IPS DF 6.9 (cell line): ENCODE data around the gene VAT1.
"Not testable (repeated sequence)": the region's sequence is repeated elsewhere in the genome, so short reads cannot be mapped to it uniquely, and the experiment has no call there.

Source experiments
- DNase-seq: peaks from one replicate; pipeline ENCODE4 v3.0.0-alpha.2; 2013; ENCODE audit warnings: low read depth, low spot score
- H3K27ac ChIP-seq: one replicate; pipeline ENCODE4 v1.5.1; 2013; ENCODE audit warnings: low read length, control low read depth
- H3K27me3 ChIP-seq: 2 replicates; pipeline ENCODE4 v1.6.1; 2013; ENCODE audit warnings: mild to moderate bottlenecking, low read length; ENCODE audit not compliant: control insufficient read depth, insufficient read depth
- H3K36me3 ChIP-seq: 2 replicates; pipeline ENCODE4 v1.6.1; 2013; ENCODE audit warnings: low read length; ENCODE audit not compliant: control insufficient read depth, insufficient read depth
- H3K4me1 ChIP-seq: 2 replicates; pipeline ENCODE4 v1.6.1; 2013; ENCODE audit warnings: low read length; ENCODE audit not compliant: control insufficient read depth, insufficient read depth
- H3K4me3 ChIP-seq: 2 replicates; pipeline ENCODE4 v1.5.1; 2013; ENCODE audit warnings: mild to moderate bottlenecking, low read length
- H3K9me3 ChIP-seq: 2 replicates; pipeline ENCODE4 v1.6.1; 2013; ENCODE audit warnings: low read length, inconsistent platforms; ENCODE audit not compliant: control insufficient read depth, insufficient read depth
- WGBS: extraction: QIAGEN DNeasy Blood & Tissue Kit; methylation state at CpG from one replicate; pipeline ENCODE4 v1.1.7; 2013; ENCODE audit warnings: mixed read lengths, missing lambda C conversion rate; ENCODE audit not compliant: insufficient read length, insufficient coverage; 5-methylcytosine and 5-hydroxymethylcytosine counted together

The VAT1 gene

GRCh38 chr17:43021741-43022512 is at the start of gene VAT1:
VAT1 (minus strand) TSS chr17:43022385; CDS start chr17:43022322, 63 bp downstream.
- H3K27me3 ChIP-seq, result no peaks in the 10 kb centered on the region
- no peak for DNase-seq
- H3K4me1 ChIP-seq, result peaks cover 3% of the 10 kb centered on the region
- no peaks in the 10 kb centered on the region for H3K9me3 ChIP-seq
- peaks cover 11% of the 10 kb centered on the region for H3K36me3 ChIP-seq
- WGBS, result no CpG with 5 or more reads among the region's 80 CpGs
- H3K4me3 ChIP-seq, result peak within 1 kb of the TSS; percentile 60
- H3K27ac ChIP-seq, result no peak within 1 kb of the TSS

DNA sequence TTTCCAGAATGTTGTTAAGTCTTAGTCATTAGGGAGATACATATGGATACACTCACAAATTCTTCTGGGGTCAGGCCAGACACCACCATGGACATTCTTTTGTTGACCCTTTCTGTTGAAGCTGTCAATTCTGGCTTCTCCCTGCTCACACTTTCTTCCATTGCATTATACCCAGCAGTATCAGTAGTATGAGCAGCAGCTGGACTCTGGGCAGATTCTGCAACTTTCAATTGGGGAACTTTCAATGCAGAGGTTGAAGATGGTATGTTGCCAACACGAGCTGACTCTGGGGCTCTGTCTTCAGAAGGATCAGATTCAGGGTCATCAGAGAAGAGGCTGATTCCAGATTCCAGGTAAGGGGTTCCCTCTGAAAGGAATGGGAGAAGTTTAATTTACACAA is 48.7 kb upstream of the VAT1 start:
- peaks cover 2% of the 10 kb centered on the region; the same call in 1 of the 2 replicates for H3K36me3 ChIP-seq
- no peak for DNase-seq
- WGBS, result no CpG with 5 or more reads among the region's 1 CpG
- no peaks in the 10 kb centered on the region for H3K9me3 ChIP-seq
- no peaks in the 10 kb centered on the region for H3K4me1 ChIP-seq
- H3K27me3 ChIP-seq, result no peaks in the 10 kb centered on the region
- no peak overlapping the region for H3K27ac ChIP-seq
- no peak overlapping the region for H3K4me3 ChIP-seq

DNA sequence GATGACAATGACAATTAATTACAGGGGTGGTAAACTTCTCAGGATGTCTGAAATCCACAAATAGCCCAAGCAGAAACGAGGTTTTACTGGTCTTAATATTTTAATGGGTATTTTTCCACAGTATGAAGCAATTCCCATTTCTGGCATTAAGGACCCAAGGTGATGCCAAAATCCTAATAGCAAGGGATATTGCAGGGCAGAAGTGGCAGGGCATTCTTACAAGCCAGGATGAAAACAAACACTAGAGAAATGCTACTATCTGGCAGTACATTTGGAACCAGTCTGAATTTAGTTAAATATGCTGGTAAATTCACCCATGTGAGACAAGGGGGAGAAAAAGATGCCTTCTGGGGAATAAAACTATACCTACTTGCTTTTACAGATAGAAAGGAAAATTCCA is 48.1 kb upstream of the VAT1 start:
- H3K4me1 ChIP-seq, result no peaks in the 10 kb centered on the region
- no peak overlapping the region for H3K27ac ChIP-seq
- no CpG with 5 or more reads among the region's 1 CpG for WGBS
- no peak for DNase-seq
- H3K9me3 ChIP-seq, result no peaks in the 10 kb centered on the region
- peaks cover 2% of the 10 kb centered on the region; the same call in 1 of the 2 replicates for H3K36me3 ChIP-seq
- H3K4me3 ChIP-seq, result no peak overlapping the region
- no peaks in the 10 kb centered on the region for H3K27me3 ChIP-seq

GRCh38 chr17:43069368-43069898 is 47.2 kb upstream of the VAT1 start:
- no CpG with 5 or more reads among the region's 3 CpGs for WGBS
- H3K27ac ChIP-seq, result no peak overlapping the region

DNA sequence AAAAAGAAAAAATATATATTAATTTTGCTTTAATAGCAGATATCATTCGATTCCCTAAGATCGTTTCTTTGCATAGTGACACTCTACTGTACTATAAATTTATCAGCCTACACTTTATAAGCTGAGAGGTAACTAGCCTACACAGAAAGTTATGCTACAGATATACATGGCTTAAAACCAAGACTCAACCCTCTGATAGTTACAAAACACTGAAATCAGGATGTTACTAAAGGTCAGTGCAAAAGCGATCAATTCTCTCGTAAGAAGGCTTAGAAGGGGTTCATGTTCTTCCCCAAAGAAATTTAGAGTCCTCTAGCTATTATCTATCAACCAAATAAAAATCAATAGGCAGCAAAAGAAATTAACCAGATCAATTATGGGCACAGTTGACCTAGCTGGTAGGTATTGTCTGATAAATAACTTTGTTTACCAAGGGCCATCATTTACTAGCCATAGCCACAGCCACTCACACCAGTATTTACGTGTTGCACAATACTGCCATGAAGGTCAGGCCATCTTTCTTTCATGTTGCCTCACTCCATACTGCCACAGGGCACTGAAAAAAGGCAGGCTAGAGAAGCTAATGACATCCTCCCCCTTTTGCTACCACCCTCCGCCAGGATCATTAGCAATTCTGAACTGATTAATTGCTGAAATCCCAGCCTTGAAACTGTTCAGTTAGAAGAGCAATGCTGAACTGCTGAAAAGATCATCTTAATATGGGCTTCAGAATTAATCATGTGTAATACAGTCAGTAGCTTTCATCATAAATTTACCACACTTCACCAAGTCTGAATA is 46.6 kb upstream of the VAT1 start:
- peaks cover 2% of the 10 kb centered on the region; the same call in 1 of the 2 replicates for H3K36me3 ChIP-seq
- WGBS, result no CpG with 5 or more reads among the region's 6 CpGs
- no peak for DNase-seq
- no peaks in the 10 kb centered on the region for H3K9me3 ChIP-seq
- no peak overlapping the region for H3K27ac ChIP-seq
- no peaks in the 10 kb centered on the region for H3K27me3 ChIP-seq
- H3K4me1 ChIP-seq, result no peaks in the 10 kb centered on the region
- H3K4me3 ChIP-seq, result no peak overlapping the region

More at GRCh38 chr17:43069368-43069898, 47.2 kb upstream of the VAT1 start:
- H3K9me3 ChIP-seq, result no peaks in the 10 kb centered on the region
- peaks cover 2% of the 10 kb centered on the region; the same call in 1 of the 2 replicates for H3K36me3 ChIP-seq
- DNase-seq, result no peak
- H3K4me3 ChIP-seq, result no peak overlapping the region
- H3K4me1 ChIP-seq, result no peaks in the 10 kb centered on the region
- no peaks in the 10 kb centered on the region for H3K27me3 ChIP-seq

DNA sequence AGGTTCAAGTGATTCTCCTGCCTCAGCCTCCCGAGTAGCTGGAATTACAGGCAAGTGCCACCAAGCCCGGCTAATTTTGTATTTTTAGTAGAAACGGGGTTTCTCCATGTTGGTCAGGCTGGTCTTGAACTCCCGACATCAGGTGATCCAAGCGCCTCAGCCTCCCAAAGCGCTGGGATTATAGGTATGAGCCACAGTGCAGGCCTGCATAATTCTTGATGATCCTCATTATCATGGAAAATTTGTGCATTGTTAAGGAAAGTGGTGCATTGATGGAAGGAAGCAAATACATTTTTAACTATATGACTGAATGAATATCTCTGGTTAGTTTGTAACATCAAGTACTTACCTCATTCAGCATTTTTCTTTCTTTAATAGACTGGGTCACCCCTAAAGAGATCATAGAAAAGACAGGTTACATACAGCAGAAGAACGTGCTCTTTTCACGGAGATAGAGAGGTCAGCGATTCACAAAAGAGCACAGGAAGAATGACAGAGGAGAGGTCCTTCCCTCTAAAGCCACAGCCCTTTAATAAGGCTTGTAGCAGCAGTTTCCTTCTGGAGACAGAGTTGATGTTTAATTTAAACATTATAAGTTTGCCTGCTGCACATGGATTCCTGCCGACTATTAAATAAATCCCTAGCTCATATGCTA is 40.9 kb upstream of the VAT1 start:
- no CpG with 5 or more reads among the region's 10 CpGs for WGBS
- DNase-seq, result no peak
- Histone ChIP-seq H3K4me3 (no peak overlapping the region), H3K9me3 (no peaks in the 10 kb centered on the region), H3K4me1 (no peaks in the 10 kb centered on the region), H3K27ac (no peak overlapping the region), H3K27me3 (no peaks in the 10 kb centered on the region), H3K36me3 (peaks cover under 1% of the 10 kb centered on the region; the same call in 1 of the 2 replicates)

DNA sequence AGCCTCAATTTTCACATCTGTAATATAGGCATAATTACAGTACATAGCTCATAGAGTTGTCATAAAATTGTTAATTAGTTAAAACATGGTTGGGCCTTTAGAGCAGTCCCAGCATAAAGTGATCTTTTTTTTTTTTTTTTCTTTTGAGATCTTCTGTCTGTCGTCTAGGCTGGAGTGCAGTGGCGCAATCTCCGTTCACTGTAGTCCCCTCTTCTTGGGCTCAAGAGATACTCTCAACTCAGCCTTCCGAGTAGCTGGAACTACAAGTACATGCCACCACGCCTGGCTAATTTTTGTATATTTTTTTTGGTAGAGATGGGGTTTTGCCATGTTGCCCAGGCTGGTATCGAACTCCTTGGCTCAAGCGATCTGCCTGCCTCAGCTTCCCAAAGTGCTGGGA is 33.9 kb upstream of the VAT1 start:
- no CpG with 5 or more reads among the region's 7 CpGs for WGBS
- Histone ChIP-seq H3K36me3 (peaks cover 3% of the 10 kb centered on the region; the same call in 1 of the 2 replicates), H3K9me3 (no peaks in the 10 kb centered on the region), H3K27me3 (no peaks in the 10 kb centered on the region), H3K4me1 (no peaks in the 10 kb centered on the region), H3K27ac (no peak overlapping the region), H3K4me3 (no peak overlapping the region)
- no peak for DNase-seq

GRCh38 chr17:43053008-43053407 is 30.8 kb upstream of the VAT1 start:
- not testable (repeated sequence) for DNase-seq, H3K27ac ChIP-seq, H3K36me3 ChIP-seq, H3K9me3 ChIP-seq, H3K4me1 ChIP-seq, H3K27me3 ChIP-seq, H3K4me3 ChIP-seq
- WGBS, result no CpG with 5 or more reads among the region's 7 CpGs

GRCh38 chr17:43051969-43052368 is 29.8 kb upstream of the VAT1 start:
- Histone ChIP-seq H3K27ac (no peak overlapping the region), H3K36me3 (no peaks in the 10 kb centered on the region; the same call in 1 of the 2 replicates), H3K4me1 (no peaks in the 10 kb centered on the region), H3K4me3 (no peak overlapping the region), H3K9me3 (no peaks in the 10 kb centered on the region), H3K27me3 (no peaks in the 10 kb centered on the region)
- no peak for DNase-seq
- no CpG with 5 or more reads among the region's 1 CpG for WGBS

DNA sequence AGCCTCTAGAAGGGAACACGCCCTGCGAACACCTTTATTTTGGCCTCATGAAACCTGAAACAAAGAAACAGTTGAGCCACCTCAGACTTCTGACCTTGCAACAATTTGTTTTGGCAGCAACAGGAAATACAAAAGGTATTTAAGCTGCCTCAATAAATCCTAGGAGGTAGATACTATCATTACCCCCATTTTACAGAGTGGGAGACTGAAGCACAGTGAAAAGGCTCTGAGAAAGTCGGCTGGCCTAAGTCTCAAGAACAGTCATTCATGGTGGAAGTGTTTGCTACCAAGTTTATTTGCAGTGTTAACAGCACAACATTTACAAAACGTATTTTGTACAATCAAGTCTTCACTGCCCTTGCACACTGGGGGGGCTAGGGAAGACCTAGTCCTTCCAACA is 21.8 kb upstream of the VAT1 start:
- DNase-seq, result no peak
- Histone ChIP-seq H3K9me3 (no peaks in the 10 kb centered on the region), H3K27ac (no peak overlapping the region), H3K27me3 (no peaks in the 10 kb centered on the region), H3K36me3 (no peaks in the 10 kb centered on the region), H3K4me1 (peaks cover 1% of the 10 kb centered on the region; the same call in 1 of the 2 replicates), H3K4me3 (no peak overlapping the region)
- no CpG with 5 or more reads among the region's 4 CpGs for WGBS
